ENCODE measurements around the gene PLPP3.

Gene PLPP3

DNA sequence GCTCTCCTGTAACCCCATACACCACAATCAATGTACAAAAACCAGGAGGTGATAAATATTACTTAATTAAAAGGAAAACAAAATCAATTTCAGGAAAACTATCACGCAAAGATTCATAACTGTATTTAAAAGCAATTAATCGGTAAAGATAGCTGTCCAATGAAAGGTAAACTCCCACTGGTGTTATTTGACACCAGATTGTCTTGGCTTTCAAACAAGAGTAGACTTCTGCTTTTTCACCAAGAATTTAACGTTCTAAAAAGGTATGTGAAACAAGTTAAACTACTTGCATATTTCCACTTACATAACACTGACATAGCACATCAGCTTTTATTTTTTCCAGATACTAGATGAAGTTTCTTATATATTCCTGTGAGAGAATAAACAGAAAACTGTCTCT, 3.5 kb downstream of the PLPP3 start:
- no peak for DNase-seq

DNA sequence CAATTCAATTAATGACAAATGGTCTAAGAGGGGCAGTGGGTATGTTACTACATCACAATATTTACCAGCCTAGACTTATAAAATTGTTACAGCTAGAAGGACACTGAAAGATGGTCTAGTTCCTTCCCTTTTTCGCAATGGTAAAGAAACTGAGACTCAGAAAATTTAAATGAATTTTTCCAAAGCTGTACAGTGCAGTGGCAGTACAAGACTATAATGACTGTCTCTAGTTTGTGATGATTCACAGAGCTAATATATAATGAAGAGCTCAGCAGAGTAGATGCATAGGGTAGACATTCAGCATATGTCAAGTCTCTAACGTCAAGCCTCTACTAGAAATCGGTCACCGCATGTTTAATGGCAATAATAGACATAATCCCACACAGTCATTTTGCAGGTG, 4.6 kb downstream of the PLPP3 start:
- DNase-seq = no peak

GRCh38 chr1:56573311-56573710, 6.1 kb downstream of the PLPP3 start:
- DNase-seq = no peak

- no peak for DNase-seq
Observed at GRCh38 chr1:56572334-56573050, 6.9 kb downstream of the PLPP3 start.

DNA sequence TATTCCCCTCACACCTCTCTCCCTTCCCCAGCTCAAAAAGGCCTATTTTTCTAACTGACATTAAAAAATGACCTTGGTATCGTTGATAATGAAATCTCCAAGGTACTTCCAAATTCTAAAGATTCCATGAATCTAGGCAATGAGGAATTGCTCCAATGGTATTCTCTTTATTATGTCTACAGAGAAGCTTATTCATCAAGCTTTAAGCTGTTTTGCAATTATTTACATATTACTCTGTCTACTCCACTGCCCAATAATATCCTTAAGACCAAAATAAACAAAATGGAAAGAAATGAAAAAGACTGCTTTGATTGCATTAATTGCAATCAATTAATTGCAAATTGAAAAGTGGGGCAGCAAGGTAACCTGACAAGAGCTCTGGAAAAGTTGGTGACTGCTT, 7.9 kb downstream of the PLPP3 start:
- no peak for DNase-seq

GRCh38 chr1:56570924-56571372, 8.4 kb downstream of the PLPP3 start:
- DNase-seq = no peak

GRCh38 chr1:56569661-56570060, 9.7 kb downstream of the PLPP3 start:
- DNase-seq = no peak

GRCh38 chr1:56566994-56567393, 12.4 kb downstream of the PLPP3 start:
- no peak for DNase-seq

- DNase-seq = no peak
Observed at GRCh38 chr1:56566061-56566744, 13.2 kb downstream of the PLPP3 start.

DNA sequence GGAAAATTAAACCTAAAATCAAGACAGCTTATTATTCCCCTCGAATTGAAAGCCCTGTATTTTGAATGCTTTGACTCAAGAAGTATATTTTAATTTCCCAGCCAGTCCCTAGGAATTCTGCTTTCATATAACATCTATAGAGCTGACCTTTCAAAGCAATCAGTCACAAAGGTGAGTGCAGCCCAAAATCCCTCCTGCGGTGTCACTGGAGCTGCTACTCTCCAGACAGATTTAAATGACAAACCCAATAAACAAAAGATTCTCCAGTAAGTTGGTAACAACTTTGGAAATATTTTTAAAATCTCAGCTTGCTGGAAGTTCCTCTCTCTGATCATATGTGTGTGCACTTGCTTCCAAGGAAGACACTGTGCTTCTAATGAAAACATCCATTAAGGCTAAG, 14.7 kb downstream of the PLPP3 start:
- DNase-seq = no peak

DNA sequence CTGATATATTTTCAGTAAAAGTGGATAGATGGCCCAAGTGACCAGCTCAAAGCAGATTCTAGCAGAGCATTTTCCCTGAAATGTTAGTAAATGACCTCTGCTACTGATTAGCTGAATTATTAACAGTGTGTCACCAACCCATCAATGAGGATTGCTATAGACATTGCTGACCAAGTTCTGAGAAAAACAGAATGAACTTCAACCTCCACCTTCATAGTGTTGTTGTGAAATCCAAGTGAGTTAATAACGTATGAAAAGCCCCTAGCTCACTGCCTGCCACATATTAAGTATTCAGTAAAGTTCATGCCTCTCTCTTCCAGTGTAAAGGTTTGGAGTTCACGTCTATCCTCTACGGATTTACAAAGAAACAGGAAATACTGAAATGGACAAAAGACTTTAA, 15.8 kb downstream of the PLPP3 start:
- DNase-seq = no peak

- DNase-seq = no peak
Observed at GRCh38 chr1:56562891-56563452, 16.4 kb downstream of the PLPP3 start.

DNA sequence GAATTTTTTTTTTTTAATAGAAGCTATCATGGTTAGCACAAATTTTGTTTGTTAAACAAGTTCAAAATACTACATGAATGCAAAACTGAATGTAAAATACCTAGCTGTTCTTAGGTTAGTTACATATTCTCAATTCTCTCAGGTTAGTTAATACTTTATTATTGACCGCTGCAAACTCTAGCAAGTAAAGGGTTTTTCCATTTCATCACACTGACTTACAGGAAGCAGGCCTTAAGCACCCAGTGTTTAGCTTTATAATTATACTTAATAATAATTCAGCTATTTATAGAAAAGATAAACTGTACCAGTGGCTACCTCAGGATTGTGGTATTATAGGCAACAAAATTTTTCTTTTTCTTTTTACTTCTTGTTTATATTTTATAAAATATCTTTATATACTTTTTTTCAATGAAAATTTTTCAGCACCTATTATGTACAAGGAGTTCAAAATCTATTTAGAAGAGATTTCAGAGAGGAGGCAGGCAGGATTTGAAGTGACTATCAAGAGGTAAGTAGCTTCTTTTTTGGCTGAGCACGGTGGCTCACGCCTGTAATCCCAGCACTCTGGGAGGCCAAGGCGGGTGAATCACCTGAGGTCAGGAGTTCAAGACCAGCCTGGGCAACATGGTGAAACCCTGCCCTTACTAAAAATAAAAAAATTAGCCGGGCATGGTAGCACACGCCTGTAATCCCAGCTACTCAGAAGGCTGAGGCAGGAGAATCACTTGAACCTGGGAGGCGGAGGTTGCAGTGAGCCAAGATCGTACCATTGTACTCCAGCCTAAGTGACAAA, 17.9 kb downstream of the PLPP3 start:
- no peak for DNase-seq

DNA sequence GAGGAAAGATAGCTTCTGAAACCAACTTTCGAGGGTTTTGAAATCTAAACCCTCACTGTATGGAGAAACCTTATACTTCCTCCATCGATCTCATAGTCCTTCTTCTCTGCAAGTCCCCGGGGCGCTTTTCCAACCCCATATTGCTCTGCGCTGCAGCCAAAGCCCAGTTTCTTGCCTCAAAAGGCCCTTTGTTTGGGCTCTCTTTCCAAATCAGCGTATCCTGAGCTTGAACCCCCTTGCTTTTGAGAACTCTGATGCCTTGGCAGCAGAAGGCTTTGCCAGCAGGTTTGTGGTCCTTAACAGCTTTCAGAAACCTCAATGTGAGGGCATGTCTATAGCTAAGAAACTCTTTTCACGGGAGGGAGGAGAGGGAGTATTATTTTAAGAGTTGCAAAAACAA, 21.6 kb downstream of the PLPP3 start:
- DNase-seq = no peak

DNA sequence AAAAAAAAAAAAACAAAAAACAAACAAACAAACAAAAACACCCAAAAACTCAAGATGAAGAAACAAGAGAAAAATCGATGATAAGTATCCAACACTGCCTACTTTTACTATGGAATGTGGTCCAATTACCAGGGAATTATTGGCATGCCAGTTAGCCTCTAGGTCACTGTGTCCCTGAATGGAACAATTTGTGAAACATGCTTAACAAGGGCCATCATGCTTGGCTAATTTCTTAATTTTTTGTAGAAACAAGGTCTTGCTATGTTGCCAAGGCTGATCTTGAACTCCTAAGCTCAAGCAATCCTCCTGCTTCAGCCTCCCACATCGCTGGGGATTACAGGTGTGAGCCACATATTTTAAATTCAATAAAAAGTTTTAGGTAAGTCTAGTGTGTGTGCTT, 23.9 kb downstream of the PLPP3 start:
- no peak for DNase-seq

- DNase-seq = no peak
Observed at GRCh38 chr1:56553046-56553445, 26.3 kb downstream of the PLPP3 start.

DNA sequence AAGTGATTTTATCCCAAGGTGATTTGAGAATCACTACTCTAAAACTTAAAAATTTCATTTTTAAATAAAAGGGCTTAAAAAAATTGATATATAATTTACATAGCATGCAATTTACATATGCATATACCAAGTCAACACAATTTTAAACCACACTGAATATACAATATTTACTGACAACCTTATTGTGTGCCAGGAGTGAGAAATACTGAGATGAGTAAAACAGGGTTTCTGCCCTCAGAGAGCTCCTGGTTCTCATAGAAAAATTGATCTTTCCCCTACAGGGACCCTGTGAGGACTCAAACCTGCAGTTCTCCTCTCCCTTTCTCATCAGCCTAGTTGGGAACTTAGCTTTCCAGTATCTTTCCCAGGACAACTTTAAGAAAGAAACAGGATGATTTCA, 27.0 kb downstream of the PLPP3 start:
- no peak for DNase-seq

DNA sequence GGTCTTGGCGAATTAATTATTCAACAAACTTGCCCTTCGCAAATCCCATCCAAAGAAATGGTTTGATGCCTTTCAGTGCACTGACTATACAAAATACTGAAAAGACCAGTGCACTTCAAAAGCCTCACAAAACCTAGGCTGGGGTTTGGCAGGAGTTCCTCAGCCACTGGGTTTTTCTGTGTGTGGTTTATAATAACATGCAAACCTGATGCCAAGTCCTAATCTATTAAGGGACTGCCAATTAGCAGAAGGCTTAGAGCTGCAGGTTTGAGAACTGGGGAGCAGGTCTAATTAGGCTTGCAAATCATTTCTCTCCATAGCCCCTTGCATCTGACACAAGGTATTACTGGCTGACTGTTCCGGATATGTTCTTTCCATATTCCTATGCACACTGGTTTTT, 27.7 kb downstream of the PLPP3 start:
- no peak for DNase-seq

DNA sequence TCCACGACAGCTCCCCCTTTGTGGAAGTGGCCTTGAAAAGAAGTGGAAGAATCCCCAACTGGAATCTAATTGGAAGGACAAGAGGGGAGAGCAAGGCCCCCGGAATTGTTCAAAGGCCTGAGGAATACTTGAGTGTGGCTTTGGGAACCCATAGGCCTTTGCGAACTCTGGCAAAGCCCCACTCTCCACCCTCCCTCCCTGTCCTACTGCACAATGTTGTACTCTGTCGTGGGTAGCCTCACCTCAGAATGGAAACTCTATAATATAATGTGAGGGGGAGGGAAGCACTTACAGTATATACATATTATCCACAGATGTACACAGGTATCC, 28.5 kb downstream of the PLPP3 start:
- DNase-seq = no peak

DNA sequence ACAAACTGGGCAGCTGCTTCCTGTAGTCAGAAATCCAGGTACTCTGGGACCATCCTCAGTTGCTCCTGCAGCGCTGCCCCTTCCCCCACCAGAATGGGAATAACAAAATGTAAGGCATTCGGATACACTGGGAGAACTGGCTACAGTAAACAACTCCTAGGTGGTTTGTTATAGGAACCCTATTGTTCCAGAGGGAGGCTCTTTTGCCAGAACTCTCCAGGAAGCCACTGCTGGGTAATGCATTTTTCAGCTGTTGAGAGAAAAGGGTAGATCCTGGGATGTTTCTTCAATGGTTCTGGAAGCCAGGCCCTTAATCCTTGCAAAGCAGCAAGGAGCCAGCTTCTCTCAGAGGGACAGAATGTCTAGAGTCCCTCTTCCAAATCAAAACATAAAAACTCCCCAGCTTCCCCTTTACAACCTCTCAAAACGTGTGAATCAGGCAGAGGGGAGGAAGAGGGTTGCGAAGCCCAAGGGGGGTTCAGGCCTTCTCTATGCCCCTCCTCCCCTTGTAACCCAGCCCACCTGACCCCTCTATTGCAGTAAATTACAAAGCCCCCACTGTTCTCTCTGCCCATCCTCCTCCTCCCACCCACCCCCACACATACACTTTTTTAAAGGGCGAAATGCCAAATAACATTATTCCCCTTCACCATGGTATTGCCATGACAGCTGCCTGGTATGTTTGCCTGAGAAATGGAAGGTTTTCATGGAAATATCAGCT, 29.1 kb downstream of the PLPP3 start:
- no peak for DNase-seq

DNA sequence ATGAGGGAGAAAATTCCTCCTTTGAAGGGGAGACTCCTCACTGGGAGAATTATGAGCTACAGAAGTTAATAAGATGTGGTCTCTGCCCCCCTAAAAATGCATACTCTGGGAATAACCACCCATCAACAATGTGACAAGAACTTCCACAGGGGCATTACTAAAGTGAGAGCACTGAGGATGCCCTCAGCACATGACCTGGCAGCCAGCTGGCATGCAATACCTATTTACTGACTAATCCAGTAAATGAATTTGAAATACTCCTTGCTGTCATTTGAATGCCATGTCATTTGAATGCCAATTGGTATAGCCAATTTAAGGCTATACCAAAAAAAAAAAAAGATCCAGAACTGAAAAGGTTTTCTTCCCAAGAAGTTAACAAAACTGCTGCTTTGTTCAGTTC, 30.8 kb downstream of the PLPP3 start:
- no peak for DNase-seq

GRCh38 chr1:56547977-56548376, 31.4 kb downstream of the PLPP3 start:
- no peak for DNase-seq

- DNase-seq = no peak
Observed at GRCh38 chr1:56547473-56547872, 31.9 kb downstream of the PLPP3 start.
